Amniotic stem cell (primary cell): ENCODE results near the gene IGFBP7.

Experiments used
- DNase-seq: peaks from one replicate; lab custom pipeline; 2025; lab: John Stamatoyannopoulos, UW

Gene IGFBP7

GRCh38 chr4:57042711-57043169 is 67.4 kb downstream of the IGFBP7 start:
- DNase-seq = no peak

GRCh38 chr4:57041020-57041419 is 69.2 kb downstream of the IGFBP7 start:
- DNase-seq = no peak

GRCh38 chr4:57040510-57040909 is 69.7 kb downstream of the IGFBP7 start:
- DNase-seq = no peak

DNA sequence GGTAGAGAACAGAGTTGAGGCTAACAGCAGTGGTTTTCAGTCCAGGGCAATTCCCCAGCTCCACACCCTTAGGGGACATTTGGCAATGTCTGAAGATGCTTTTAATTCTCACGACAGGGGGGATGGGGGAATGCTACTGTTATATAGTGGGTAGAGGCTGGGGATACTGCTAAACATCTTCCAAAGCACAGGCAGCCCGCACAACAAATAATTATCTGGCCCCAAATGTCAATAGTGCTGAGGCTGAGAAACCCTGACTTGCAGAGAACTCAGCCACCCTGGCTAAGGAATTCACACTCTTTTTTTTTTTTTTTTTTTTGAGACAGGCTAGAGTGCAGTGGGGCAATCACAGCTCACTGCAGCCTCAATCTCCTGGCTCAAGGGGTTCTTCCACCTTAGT is 70.8 kb downstream of the IGFBP7 start:
- DNase-seq = no peak

- no peak for DNase-seq
These were observed 72.1 kb downstream of the IGFBP7 start for GRCh38 chr4:57037982-57038604.

- DNase-seq = no peak
These were observed 75.7 kb downstream of the IGFBP7 start for GRCh38 chr4:57034520-57034919.

- peak; percentile 79 for DNase-seq
These were observed 87.1 kb downstream of the IGFBP7 start for GRCh38 chr4:57023104-57023503.

DNA sequence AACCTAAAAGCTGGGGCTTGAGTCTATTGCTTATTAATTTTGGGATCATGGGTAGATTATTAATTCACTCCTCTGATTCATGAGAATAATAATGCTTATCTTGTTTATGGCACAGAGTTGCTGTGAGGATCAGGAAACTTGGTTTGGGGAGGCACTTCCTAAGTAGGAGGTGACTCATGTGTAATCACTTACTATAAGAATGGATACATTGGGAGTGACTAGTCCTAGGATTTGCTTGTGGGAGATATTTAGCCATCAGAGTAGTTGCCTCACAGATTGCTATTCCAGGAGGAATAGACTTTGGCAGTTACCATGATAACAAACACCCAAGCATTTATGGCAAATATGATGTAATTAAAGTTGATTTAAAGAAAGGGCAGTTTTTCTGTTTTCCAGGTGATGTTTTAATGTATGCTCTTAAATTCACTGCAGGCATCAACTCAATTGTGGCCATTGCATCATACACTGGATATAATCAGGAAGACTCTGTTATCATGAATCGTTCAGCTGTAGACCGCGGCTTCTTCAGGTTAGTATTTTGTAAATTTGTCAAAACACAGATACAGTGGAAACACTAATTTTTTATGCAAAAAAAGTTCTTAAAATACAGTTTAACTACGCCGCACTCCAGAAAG is 89.6 kb downstream of the IGFBP7 start:
- DNase-seq = peak; percentile 59

DNA sequence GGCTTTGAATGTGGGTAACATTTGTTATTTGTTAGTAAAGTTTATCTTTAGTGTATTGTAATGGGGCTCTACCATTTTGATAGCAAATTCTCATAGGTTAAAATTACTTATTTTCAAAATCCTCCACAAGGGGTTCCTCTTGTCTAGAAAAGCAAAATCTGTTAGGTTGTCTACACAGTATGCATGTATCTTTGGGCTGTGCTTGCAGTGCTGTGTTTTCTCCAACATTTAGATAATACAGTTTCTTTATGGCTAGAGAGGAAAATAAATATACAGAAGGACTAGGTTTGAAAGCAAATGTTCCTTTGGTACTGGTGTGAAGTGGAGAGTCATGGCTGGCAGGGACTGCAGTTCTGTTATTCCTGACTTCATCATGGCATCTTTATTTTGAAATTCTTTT is 91.2 kb downstream of the IGFBP7 start:
- no peak for DNase-seq

DNA sequence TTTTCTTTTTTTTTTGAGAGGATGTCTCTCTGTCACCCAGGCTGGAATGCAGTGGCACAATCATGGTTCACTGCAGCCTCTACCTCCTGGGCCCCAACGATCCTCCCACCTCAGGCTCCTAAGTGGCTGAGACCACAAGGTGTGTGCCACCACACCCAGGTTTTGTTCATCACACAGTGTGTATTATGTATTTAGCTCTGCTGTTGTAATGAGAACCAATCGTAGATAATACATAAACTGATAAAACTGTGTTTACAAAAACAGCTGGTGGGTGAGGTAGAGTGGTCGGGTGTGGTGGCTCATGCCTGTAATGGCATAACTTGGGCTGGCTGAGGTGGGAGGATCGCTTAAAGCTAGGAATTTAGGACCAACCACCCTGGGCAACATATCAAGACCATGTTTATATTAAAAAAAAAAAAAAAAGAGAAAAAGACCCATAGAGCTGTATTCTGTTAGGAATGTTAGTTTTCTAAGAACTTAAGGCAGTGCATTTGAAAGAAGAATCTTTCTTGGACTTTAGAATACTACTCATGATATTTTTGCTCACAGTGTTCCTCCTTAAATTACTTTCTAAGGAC is 96.6 kb downstream of the IGFBP7 start:
- no peak for DNase-seq

GRCh38 chr4:56999751-57000150 is 110.4 kb downstream of the IGFBP7 start:
- no peak for DNase-seq

GRCh38 chr4:56995525-56995924 is 114.7 kb downstream of the IGFBP7 start:
- DNase-seq = no peak

DNA sequence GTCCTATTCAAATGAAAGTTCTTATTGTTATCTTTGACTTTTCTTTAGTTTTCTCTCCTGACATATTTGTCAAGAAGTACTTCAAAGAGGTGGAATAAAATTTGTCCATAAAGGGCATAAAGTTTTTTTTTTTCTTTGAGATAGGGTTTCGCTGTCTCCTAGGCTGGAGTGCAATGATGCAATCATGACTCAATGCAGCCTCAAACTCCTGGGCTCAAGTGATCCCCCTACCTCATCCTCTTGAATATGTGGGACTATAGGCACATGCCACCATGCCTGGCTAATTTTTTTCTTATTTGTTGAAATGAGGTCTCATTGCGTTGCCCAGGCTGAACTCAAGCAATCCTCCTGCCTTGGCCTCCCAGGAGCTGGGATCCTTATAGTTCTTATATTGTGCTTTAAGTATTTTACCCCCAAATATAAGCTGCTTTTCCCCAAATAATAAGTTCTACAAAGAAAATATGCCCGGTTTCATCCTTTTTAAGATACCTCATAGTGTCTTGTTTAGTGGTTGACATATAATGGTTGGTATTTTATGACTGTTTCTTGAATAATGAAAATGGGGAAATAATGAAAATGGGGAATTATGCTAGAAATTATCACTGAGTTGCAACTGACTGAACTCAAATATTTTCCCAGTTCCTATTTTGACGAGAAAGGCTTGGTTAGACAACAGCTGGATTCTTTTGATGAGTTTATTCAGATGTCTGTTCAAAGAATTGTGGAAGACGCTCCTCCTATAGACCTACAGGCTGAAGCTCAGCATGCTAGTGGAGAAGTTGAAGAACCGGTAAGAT is 119.9 kb downstream of the IGFBP7 start:
- no peak for DNase-seq

- no peak for DNase-seq
These were observed 123.2 kb downstream of the IGFBP7 start for GRCh38 chr4:56986952-56987351.

DNA sequence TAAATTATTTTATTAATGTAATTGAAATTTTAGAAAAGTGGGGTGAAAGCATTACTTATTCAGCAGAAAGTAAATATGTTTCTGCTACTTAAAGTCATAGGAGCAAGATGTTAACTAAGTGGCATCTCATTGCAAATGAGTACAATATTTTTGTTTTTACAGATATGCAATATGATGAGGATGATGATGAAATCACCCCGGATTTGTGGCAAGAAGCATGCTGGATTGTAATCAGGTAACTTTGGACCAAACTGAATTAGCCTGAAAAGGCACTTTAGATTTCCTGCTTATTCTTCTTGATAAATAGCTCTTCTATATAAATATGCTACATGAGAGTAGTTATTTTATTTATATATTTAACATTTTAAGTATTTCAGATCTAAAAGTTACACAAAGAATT is 124.0 kb downstream of the IGFBP7 start:
- no peak for DNase-seq

GRCh38 chr4:56981795-56982201 is 128.4 kb downstream of the IGFBP7 start:
- DNase-seq = no peak
